ENCODE measurements around the gene PIGQ. TPM values are rescaled to one million over a fixed set of nuclear protein-coding genes. Genes with fewer than 3 reads are reported as not detected.

Gene PIGQ
- total and polyA plus RNA-seq, 2 experiments from 2014 or later: 30.2 to 62.3 TPM

- peaks cover 17% of the 10 kb centered on the region for H3K4me1 ChIP-seq (ENCODE audit: insufficient read depth)
- no peaks in the 10 kb centered on the region for H3K9me2 ChIP-seq (ENCODE audit: insufficient read depth)
- Mint-ChIP-seq H3K4me1 (peaks cover 40% of the 10 kb centered on the region), H3K27ac (no peak overlapping the region), H3K4me3 (no peak overlapping the region), H3K9me3 (no peaks in the 10 kb centered on the region), H3K36me3 (ENCODE audit: low read depth) (no peaks in the 10 kb centered on the region; the same call in 2 of the 3 replicates), H3K27me3 (ENCODE audit: insufficient read depth, low read depth, poor library complexity) (peaks cover 16% of the 10 kb centered on the region)
- H3K27me3 ChIP-seq (ENCODE audit: insufficient read depth): no peaks in the 10 kb centered on the region
- H3K4me2 ChIP-seq: no peak overlapping the region
- no peaks in the 10 kb centered on the region; the same call in 1 of the 2 replicates for H3K79me2 ChIP-seq (replicated peaks; ENCODE audit: insufficient read depth)
- H3K27ac ChIP-seq (ENCODE audit: low read depth): no peak overlapping the region
- H2AFZ ChIP-seq: no peak overlapping the region
- ATAC-seq: no peak
- peaks cover 21% of the 10 kb centered on the region for H3F3A ChIP-seq (replicated peaks; ENCODE audit: low read depth)
- no peaks in the 10 kb centered on the region for H3K36me3 ChIP-seq (ENCODE audit: insufficient read depth)
- no peak for TF ChIP-seq EZH2phosphoT487 (IDR thresholded peaks at IDR 0.05; ENCODE audit: unreplicated experiment)
- TF ChIP-seq CTCF (conservative IDR thresholded peaks at IDR 0.05; ENCODE audit: low read depth in 2 of 2): no peak
- TF ChIP-seq STAT1 (IDR thresholded peaks at IDR 0.05; ENCODE audit: unreplicated experiment): no peak
- no peak for DNase-seq (ENCODE audit: low spot score)
- H4K20me1 ChIP-seq (replicated peaks; ENCODE audit: insufficient read depth): peaks cover 10% of the 10 kb centered on the region; the same call in 1 of the 2 replicates
- no peak overlapping the region for H3K4me3 ChIP-seq
These were observed 55.6 kb downstream of the PIGQ start for GRCh38 chr16:625117-625976.

- Mint-ChIP-seq H3K4me3 (no peak overlapping the region), H3K36me3 (ENCODE audit: low read depth) (no peaks in the 10 kb centered on the region; the same call in 2 of the 3 replicates), H3K27ac (no peak overlapping the region), H3K27me3 (ENCODE audit: insufficient read depth, low read depth, poor library complexity) (peaks cover 16% of the 10 kb centered on the region), H3K4me1 (peaks cover 40% of the 10 kb centered on the region), H3K9me3 (no peaks in the 10 kb centered on the region)
- no peak overlapping the region for H2AFZ ChIP-seq
- peaks cover 10% of the 10 kb centered on the region; the same call in 1 of the 2 replicates for H4K20me1 ChIP-seq (replicated peaks; ENCODE audit: insufficient read depth)
- H3K9me2 ChIP-seq (ENCODE audit: insufficient read depth): no peaks in the 10 kb centered on the region
- no peak for DNase-seq (ENCODE audit: low spot score)
- peaks cover 21% of the 10 kb centered on the region for H3F3A ChIP-seq (replicated peaks; ENCODE audit: low read depth)
- H3K4me1 ChIP-seq (ENCODE audit: insufficient read depth): peaks cover 24% of the 10 kb centered on the region
- no peak overlapping the region for H3K4me3 ChIP-seq
- no peak for ATAC-seq
- no peak overlapping the region for H3K27ac ChIP-seq (ENCODE audit: low read depth)
- TF ChIP-seq ZNF114 (CRISPR knock-in tag; IDR thresholded peaks at IDR 0.05): no peak
- TF ChIP-seq REST (IDR thresholded peaks at IDR 0.05; ENCODE audit: unreplicated experiment): no peak
- H3K4me2 ChIP-seq: no peak overlapping the region
- no peaks in the 10 kb centered on the region for H3K27me3 ChIP-seq (ENCODE audit: insufficient read depth)
- H3K79me2 ChIP-seq (replicated peaks; ENCODE audit: insufficient read depth): no peaks in the 10 kb centered on the region; the same call in 1 of the 2 replicates
- no peaks in the 10 kb centered on the region for H3K36me3 ChIP-seq (ENCODE audit: insufficient read depth)
These were observed 56.4 kb downstream of the PIGQ start for GRCh38 chr16:625977-626765.

All from GM23338 (cell line).